ENCODE results near the gene NAXD.
"Not testable (repeated sequence)": the region's sequence is repeated elsewhere in the genome, so short reads cannot be mapped to it uniquely, and the experiment has no call there.

The NAXD gene

DNA sequence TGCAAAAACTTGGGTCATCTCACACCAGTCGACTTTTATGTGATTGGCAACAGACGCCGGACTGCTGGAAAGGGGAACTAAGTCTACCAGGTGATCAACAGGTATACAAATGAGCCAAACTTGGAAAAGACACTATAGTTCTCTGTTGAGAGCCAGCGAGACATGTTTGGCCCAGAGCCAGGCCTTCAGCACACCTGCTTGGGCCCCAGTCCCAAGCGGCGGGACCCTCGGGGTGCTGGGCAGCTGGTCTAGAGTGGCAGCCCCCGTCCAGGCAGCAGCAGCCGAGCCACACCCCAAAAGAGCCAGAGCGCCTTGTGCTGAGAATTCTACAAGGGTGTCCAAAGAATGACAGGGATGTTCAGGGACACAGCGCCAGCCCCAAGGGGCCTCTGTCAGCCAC, 28.0 kb downstream of the NAXD start:
- in situ Hi-C loops (cut with MboI; ENCODE audit: low sequenced_read_pairs), result no loop called here

GRCh38 chr13:110643768-110644421, 28.6 kb downstream of the NAXD start:
- in situ Hi-C loops (cut with MboI; ENCODE audit: low sequenced_read_pairs), result no loop called here

- in situ Hi-C loops (cut with MboI; ENCODE audit: low sequenced_read_pairs), result no loop called here
Measured at GRCh38 chr13:110644892-110645521, 29.7 kb downstream of the NAXD start.

GRCh38 chr13:110645750-110646149, 30.4 kb downstream of the NAXD start:
- in situ Hi-C loops (cut with MboI; ENCODE audit: low sequenced_read_pairs), result no loop called here

DNA sequence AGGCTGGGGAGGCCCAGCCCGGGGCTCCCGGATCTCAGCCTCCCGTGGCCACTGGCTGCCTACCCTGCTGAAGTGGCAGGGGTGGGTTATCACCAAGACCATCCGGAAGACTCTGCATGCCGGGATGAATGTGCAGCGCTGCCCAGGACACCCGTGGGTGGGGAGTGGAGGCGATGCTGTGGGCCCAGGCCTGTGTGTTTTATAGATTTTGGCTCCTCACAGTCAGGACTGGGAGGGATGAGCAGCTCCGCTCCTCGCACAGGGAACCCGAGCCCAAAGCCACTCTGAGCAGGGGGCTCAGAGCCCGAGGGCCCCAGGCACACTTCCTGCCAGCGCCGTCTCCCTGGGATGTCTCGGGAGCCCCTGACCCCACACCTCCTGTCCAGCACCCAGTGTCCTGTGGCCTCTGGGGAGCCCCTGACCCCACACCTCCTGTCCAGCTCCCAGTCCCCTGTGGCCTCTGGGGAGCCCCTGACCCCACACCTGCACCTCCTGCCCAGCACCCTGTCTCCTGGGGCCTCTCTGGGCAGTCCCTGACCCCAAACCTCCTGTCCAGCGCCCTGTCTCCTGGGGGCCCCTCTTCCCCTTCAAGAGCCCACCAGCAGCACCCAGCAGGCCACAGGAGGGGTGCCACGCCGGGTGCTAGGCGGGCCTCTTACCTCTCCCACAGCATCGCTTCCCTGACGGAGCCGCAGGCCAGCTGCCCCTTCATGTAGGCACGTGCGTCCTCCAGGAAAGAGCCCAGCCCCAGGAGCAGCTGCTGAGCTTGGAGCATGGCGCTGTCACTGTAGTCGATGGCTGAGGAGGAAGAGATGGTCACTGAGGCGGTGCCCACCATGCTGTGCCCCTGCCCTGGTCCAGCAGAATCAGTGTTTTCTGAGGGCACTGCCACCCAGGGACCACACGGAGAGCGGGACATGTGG, 31.4 kb downstream of the NAXD start:
- in situ Hi-C loops (cut with MboI; ENCODE audit: low sequenced_read_pairs), result no loop called here

DNA sequence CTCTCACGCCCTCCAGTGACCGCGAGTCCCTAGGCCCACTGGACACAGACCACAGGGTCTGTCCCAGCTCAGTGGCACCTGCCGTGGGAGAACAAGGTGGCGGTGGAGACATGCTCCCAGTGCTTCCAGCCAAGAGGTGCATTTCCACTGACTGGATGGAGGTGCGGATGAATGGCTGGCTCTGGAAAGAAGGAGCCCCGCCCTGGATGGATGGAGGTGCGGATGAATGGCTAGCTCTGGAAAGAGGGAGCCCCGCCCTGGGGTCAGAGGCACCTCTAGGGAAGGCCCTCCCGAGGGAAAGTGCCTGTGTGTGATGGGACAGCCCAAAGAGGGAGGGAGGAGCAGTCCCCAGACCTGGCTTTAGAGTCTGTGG, 32.0 kb downstream of the NAXD start:
- in situ Hi-C loops (cut with MboI; ENCODE audit: low sequenced_read_pairs), result no loop called here

DNA sequence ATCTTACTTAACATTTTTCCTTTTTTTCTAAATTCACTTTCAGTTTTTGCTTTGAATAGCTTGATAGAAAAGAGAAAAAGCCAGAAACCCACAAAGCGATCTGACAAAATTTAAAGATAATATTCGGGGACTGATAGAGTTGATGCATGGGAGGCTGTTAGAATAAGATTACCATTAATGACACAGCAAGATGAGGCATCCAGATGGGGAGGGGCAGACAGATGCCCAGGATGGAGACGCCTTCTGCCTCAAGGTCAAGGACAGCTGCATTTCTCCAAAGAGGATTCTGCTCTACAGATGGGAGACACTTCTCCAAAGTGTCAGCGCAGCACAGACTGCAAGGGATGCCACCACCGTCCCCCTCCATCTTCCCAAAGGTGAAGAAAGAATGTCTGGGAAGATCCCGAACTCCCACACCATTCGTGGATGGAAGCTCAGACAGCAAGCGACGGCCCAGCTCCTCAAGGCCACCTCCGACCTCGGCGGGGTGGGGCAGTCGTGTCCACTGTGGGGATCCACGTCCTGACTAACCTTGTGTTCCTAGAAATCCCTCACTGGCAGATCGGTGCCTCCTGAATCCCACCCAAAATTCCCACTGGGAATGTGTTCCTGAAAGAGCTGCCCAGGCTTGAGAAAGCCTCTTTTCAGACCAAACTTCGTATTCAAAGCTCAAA, 32.9 kb downstream of the NAXD start:
- in situ Hi-C loops (cut with MboI; ENCODE audit: low sequenced_read_pairs), result no loop called here

DNA sequence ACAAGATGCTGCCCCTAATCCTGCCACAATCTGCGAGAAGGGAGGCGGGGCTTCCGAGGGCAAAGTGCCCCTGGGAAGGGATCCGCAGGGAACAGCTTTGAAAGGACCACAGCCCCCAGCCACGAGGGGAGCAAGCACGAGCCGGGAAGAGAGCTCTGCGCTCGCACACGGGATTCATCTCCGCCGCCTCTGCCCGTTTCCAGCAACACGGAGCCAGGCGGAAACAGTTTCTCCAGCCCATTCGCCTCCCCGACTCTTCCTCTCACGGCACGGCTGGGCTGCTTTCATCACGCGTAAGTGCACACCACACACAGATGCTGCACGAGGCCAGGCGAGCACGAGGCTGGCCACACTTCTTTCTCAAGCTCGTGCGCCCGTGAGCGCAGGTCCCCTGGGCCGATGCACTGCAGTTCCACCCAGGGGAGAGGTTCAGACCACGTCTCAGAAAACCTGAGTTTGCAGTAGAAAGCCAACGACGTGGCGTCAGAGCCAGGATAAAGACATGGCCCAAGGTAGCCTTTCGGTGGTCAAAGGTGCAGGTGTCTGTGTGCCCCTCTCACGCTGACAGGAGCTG, 33.6 kb downstream of the NAXD start:
- in situ Hi-C loops (cut with MboI; ENCODE audit: low sequenced_read_pairs), result no loop called here

DNA sequence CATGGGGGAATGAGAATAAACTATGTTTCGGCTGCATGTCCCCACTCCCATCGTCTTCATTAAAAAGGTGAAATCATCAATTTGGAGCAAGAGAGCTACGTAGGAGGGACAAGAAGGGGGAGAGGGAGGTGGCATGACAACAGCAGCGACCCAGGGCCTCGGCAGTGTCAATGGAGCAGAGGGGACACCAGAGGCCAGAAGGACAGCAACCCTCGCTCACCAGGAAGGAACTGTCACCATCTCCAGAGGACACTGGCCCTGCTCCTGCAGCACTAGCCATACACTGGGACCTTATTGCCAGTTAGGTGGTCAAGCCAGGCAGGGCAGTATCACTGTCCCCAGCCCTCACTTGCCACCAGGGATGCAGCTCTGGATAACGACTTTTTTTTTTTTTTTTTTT, 34.2 kb downstream of the NAXD start:
- in situ Hi-C loops (cut with MboI; ENCODE audit: low sequenced_read_pairs), result no loop called here

- in situ Hi-C loops (cut with MboI; ENCODE audit: low sequenced_read_pairs), result no loop called here
Measured at GRCh38 chr13:110650436-110650835, 35.1 kb downstream of the NAXD start.

DNA sequence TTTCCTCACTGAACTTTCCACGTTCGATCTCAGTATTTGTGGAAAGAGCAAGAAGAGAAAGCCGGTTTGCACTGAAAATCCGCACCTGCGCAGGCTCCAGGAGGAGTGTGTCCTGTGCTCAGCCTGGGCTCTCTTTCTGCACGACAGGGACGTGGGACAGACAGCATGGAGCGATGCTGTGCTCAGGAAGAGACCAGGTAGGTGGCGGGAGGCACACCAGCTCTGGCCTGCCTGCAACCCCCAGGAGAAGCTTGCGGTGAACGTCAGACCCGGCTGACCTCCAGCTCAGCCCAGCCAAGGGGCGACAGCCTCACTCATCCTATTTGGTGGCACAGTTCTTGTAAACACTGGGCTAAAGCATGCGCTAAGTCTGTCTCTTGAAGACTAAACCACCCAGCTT, 35.9 kb downstream of the NAXD start:
- in situ Hi-C loops (cut with MboI; ENCODE audit: low sequenced_read_pairs), result no loop called here

GRCh38 chr13:110651726-110652230, 36.4 kb downstream of the NAXD start:
- in situ Hi-C loops (cut with MboI; ENCODE audit: low sequenced_read_pairs), result no loop called here

DNA sequence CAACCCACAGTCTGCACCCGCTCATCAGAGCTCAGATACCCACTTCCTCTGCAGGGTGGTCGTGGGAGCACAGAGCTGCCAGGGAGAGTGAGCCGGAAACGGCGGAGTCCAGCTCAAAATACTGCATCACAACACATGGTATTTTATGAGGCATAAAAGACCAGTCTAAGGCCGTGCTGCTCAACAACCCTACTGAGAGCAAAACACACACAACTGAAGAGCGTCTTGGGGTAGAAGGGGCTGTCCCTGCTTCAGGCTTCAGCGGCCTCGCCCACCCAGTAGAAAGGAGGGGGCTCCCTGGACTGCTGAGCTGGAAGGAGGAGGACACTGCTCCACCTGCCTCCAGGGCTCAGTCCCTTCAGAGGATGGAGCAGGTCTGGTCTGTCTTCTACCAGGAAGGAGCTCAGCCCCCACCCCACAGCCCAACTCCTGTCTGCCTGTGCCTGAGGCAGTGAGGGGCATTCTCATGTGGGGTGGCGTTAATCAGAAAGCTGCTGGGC, 36.9 kb downstream of the NAXD start:
- in situ Hi-C loops (cut with MboI; ENCODE audit: low sequenced_read_pairs), result no loop called here

GRCh38 chr13:110652764-110653163, 37.4 kb downstream of the NAXD start:
- in situ Hi-C loops (cut with MboI; ENCODE audit: low sequenced_read_pairs), result no loop called here

- in situ Hi-C loops (cut with MboI; ENCODE audit: low sequenced_read_pairs), result no loop called here
Measured at GRCh38 chr13:110653271-110653670, 37.9 kb downstream of the NAXD start.

DNA sequence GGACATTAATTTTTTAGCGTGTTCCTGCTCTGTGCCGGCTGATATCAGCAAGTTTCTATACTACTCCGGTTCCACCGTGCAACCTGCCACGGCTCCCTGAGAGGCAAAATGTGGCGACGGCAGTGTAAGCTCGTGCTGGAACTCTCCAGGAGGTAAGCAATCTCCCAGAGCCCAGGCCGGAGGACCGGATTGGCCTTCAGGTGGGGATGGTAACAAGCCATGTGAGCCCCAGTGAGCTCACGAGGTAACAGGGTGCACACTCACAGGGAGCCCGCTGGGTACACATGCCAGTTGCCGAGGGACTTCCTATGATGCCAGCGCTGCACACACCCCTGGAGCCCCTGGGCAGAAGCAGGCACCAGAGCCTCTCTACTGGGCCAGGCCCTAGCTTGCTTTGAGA, 38.5 kb downstream of the NAXD start:
- in situ Hi-C loops (cut with MboI; ENCODE audit: low sequenced_read_pairs), result no loop called here

DNA sequence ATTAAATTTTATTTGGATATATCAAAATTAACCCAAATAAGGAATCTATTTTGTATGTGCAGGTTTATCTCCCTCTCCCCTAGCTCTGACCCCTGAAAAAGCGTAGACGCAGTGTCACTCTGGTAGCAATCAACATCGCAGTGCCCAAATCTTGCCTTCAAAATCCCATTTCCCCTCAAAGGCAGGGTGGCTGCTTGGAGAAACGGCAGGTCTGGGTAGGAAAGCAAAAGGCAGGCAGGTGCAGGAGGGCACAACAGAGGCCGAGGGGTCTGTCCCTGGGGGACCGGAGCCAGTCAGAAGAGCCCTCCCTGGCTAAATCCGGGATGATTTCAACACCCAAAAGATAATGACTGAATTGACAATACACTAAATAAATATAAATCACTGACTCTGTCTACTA, 41.9 kb downstream of the NAXD start:
- in situ Hi-C loops (cut with MboI; ENCODE audit: low sequenced_read_pairs), result no loop called here

DNA sequence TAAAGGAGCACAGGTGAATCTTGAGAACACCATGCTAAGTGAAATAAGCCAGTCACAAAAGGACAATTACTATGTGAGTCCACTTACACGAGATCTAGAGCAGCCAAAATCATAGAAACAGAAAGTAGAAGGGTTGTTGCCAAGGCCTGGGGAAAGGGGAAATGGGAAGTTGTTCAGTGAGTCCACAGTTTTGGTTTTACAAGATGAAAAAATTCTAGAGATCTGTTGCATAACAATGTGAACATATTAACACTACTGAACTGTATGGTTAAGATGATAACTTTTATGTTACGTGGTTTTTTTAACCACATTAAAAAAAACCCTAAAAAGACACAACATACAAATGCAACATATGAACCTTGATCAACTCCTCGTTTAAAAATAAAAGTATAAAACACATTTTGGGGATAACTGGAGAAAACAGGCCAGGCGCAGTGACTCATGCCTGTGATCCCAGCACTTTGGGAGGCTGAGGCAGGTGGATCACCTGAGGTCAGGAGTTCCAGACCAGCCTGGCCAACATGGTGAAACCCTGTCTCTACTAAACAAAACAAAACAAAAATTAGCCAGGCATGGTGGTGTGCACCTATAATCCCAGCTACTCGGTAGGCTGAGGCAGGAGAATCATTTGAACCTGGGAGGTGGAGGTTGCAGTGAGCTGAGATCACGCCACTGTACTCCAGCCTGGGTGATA, 43.0 kb downstream of the NAXD start:
- in situ Hi-C loops (cut with MboI; ENCODE audit: low sequenced_read_pairs), result not testable (repeated sequence)

- in situ Hi-C loops (cut with MboI; ENCODE audit: low sequenced_read_pairs), result no loop called here
Measured at GRCh38 chr13:110661256-110661655, 45.9 kb downstream of the NAXD start.

DNA sequence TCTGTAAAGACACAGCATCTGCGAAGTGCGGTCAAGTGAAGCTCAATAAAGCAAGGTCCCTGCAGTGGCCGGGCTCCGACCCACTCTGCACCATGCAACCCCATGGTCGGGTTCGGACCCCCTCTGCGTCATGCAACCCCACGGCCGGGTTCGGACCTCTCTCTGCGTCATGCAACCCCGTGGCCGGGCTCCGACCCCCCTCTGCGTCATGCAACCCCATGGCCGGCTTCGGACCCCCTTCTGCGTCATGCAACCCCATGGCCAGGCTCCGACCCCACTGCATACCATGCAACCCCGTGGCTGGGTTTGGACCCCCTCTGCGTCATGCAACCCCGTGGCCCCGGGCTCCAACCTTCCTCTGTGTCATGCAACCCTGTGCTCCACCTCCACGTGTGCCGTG, 46.7 kb downstream of the NAXD start:
- in situ Hi-C loops (cut with MboI; ENCODE audit: low sequenced_read_pairs), result no loop called here

Data from HL-60/S4 (cell line).